Head of caudate nucleus (tissue), 42 donors: ENCODE results near the gene WDR20.
"Not testable (repeated sequence)": the region's sequence is repeated elsewhere in the genome, so short reads cannot be mapped to it uniquely, and the experiment has no call there.

Source experiments
- DNase-seq, 42 donors: peaks; one replicate each; pipeline versions ENCODE4 v3.0.0 to v3.0.0-alpha.2; 2020 to 2021; ENCODE audit warnings: mixed read lengths in 7 of 42
- intact Hi-C: fragments of 100-400 bp; cut with DNase I; formaldehyde crosslinking; loops from one replicate; pipeline ENCODE4 v1.15.0; 2022

Gene WDR20

DNA sequence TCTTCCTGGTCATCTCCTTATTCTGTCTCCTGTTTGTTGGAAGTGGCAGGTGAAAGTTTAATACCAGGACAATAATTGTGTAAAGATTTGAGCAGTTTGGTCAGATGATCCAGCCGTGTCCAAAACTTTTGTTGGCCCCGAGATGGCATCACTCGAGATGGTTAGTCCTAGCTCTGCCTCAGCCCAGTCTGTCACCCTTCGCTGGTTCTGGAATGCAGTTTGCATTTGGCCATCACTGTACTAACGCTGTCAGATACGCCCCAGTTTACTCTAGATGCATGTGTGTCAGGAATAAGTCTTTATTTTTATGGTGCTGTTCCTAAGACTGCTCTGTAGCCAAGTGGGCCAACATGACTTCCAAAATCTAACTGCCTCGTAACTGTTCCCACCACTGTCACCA, 85.7 kb downstream of the WDR20 start:
- DNase-seq, result no peak
- intact Hi-C loops, result no loop called here

DNA sequence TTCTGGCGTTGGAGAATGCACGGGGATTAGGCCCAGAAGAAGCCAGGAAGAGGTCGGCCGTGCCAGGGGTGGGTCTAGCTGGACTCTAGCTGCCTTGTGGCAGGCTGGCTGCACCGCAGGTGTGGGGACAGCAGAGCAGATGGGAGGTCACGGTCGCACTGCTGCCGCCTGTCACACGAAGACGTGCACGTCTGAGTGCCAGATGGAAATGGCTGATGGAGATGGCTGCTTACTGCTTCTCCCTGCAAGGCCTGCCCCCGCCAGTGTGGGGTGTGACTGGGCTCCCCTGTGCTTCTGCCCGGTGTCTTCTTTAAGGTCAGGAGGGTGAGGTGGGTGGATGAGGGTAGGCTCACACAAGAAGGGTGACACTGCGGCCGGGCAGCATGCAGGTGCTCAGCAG, 86.2 kb downstream of the WDR20 start:
- intact Hi-C loops, result no loop called here
- DNase-seq, result no peak

DNA sequence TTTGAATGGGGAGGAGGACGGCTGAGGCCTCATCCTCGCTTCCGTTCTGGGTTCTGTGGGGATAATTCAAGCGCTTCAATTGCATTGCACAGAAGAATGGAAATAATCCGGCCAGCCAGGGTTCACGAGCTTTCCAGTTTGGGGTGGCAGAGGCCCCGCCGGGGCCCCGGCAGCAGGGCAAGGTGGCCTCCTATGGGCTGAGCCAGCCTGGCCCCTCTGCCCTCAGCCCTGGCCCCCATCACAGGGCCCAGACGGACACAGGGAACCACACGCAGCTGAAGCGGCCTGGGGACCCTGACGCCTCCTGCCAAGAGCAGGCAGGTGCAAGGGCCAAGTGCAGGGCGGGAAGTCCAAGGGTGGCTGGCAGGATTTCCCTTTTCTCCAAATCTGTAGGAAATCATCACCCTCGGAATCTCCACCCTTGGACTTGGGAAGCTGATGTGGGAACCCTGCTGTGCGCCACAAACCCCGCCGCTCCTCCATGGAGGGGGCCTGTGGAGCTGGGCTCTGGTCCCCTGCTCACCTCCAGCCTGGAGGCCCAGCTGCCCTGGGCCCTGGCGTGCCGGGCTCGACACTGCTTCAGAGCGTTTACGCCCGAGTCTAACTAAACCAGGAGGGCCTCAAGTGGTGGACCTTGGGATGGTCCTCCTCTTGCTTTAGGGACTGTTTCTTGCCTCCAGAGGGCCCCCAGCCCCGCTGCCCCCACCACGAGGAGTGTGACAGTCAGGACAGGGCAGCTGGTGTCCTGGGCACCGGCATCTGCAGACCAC, 86.8 kb downstream of the WDR20 start:
- DNase-seq, result no peak
- intact Hi-C loops, result no loop called here

DNA sequence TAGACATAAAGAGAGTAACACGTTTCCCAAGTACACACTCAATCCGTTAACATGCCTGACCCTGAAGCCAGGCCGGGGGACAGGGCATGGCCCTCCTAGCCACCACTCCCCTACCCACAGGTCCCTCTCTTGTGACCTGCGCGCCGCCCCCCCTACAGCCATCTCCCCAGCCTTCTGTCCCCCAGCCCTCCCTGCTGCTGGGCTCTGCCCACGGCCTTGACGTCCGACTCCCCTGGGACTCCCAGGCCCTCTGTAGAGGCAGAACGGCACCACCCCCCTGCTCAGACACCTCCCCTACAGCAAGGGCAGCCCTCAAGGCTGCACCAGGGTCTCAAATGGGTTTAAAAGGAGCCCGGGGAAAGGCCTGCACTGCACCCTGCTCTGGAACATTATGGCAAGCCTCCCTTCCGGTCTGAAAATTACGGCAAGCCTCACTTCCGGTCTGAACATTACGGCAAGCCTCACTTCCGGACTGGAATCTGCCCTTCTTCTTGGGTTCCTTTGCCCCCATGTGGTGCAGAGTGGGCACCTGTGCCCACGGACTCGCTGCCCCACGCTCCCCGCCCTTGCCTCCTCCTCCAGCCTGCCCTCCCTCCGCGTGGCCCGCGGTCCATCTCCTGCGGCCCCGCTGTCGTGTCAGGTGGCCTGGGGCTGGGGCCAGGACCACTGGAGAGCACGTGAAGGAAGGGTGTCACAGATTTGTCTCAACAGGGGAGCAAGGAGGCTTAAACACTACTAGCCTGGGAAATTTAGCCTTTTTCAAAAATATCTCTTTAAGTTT, 87.7 kb downstream of the WDR20 start:
- no peak for DNase-seq
- intact Hi-C loops, result no loop called here

DNA sequence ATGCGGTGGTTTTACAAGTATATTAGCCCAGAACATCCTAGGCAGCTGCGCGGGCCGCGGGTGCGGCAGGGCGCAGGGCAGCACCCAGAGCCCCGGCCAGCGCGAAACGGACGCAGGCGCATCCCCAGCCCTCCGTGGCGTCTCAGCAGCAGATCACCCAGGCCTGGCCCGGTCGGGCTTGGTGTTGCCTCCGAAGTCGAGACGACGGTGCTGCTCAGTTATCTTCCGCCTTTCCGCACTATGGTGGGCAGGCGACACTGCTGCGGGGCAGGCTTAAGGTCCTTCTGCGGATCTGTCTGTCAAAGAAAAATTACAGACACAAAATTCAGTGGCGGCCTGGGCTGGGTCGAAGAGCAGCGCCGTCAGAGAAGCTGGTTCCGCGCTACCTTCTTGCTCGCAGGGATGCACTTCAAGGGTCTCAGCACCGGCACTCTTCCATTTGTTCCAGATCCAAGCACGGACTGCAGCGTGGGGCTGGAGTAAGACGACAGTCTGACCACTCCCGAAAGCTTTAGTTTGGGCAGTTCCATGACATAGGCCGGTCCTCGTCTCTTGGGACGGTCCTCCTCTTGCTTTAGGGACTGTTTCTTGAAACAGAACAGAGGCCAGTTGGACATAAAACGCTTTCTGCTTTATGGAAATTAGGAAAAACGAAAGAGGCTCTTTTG, 89.5 kb downstream of the WDR20 start:
- no peak for DNase-seq
- intact Hi-C loops, result no loop called here

DNA sequence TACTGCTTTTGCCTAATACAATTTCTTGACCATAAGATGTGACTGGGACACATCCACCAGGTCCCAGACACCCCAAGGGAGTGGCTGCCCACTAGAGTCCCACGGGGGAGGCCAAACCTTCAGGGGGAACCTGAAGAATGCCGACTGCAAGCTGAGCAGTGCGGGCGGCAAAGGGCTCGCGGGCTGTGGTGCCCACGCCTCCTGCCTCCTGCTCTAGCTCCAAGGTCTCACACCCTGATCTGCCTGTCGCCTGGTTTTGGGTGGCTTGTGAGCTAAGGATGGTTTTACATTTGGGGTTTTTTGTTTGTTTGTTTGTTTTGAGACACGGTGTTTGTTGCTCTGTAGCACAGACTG, 90.0 kb downstream of the WDR20 start:
- intact Hi-C loops, result no loop called here
- no peak for DNase-seq

DNA sequence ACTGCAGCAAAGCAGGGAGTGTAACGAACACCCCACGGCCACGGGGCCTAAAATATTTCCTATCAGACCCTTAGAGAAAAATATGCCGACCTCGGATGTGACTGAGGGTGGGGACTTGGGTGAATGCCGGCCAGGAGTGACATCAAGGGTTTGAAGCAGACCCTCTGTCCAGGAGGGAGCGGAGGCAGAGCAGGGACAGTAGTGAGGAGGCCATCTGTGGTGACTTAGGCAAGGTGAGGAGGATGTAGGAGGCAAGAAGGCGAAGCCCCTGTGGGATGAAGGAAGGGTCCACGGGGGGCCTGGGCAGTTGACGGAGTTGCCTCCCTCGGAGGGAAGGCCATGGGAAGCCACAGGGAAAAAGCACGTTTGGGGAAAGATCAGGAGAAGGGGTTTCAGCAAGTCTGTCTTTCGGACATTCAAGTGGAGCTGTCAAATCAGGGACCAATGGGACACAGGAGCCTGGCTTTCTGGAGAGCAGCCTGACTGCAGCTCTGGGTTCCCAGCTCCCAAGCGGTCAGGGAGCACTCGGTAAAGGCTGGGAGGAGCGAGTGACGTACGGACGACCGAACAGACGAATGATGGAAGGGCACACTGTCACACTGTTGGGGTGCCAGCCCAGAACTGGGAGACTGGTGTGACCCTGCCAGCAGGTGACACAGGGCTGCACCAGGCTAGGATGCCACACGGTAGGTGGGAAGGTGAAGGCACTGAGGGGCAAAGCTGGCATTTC, 90.9 kb downstream of the WDR20 start:
- no peak for DNase-seq
- intact Hi-C loops, result no loop called here

DNA sequence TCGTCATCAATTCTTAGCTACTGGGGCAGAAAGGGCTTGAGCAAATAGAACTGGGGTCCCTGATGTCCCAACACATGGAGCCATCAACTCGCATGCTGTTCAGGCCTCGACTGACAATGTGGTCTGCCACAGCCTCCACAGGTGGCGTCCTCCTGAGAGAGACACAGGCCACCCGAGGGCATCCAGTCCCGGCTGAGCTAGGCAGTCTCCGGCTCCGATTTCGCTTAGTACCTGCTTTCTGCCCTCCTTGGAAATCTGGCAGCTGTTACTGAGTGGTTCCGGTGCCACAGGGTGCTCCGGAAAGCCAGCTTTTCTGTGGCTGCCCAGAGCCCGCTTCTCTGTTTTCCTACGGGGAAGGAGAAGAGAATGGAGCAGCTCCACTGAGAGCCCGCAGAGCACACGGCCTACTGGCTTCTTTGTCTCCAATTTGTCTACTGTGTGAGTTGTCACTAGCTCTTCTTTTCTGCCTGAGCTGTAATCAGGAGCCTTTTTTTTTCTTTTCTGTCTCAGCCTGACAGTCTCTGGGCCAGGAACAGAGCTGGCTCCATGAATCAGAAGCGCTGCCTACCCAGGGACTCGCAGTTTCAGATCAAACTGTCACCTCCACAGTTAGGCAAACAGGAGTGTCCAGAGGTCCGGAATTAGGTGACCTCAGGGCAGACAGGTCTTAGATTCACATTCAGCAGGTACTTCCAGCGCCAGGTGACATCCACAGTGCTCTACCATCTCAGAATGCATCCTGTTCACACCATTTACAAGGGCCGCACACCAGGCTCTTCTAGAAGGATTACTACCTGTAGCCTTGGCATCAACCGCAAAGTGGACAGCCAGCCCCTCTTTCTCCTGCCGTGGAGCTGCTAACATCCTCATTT, 92.0 kb downstream of the WDR20 start:
- DNase-seq, result peak in 10 of 42 donors; percentile 17 to 65 (median 41)
- intact Hi-C loops, result no loop called here

DNA sequence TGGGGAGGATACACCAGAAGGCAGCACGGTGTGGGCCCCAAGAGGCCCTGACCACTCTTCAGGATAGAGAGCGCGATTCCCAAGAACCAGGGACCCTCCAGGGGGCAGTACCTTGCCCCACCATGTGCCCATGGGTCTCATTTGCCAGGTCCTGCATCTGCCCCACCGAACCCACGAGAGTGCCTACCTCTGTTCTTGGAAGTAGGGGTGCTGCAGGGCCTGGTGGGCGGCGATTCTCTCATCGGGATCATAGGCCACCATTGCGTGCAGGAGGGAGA, 92.6 kb downstream of the WDR20 start:
- intact Hi-C loops, result no loop called here
- no peak for DNase-seq

DNA sequence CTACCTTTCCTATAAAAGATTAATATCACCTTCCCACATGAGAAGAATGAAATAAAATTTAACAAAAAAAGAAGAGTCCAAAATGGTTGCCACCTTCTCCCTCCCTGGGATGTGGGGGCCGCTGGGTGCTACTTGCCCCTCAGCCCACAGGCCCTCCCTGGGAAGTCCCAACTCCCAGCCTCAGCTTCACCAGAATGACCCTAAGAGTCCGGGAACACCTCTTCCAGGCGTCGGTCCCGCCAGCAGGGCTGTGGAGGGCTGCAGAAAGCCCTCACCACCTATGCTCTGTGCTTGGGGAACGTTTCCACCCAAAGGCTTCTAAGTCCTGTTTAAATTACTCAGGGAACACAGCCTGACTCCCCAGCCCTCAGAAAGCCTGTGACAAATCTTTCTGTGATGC, 93.4 kb downstream of the WDR20 start:
- DNase-seq, result no peak

DNA sequence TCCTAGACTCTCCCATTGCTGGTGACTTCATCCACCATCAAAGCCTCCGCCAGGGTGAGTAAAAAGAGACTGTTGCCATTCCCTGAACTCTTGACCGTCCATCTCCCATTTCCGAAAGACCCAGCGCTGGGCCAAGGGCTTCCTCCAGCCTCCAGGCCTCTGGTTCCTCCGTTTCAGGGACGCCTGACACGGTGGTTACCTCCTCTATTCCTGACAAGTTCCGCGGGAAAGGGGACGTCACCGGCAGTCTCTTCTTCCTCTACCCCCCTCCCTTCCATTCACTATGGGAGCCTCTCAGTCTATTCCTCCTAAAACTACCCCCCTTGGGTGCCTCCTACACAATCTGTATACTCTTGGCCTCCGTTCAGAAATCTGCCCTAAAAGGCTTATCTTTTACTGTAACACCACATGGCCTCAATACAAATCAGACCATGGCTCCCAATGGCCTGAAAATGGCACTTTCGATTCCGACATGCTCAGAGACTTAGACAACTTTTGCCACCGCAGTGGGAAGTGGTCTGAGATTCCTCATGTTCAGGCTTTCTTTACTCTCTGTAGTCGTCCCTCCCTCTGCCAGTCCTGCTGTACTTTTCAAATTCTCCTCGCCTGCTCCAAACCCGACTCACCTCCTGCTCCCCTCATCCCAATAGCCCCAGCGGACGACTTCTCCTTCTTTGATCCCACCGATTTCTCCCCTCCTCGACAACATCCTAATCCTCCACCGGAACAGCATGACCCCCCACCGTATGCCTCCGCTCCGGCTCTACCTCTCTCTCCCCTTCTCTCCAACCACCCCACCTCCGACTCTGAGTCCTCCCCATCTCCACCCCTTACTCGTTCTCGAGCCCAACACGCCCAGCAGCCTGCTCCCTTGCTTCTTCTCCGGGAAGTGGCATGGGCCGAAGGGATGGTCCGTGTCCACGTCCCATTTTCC, 94.9 kb downstream of the WDR20 start:
- intact Hi-C loops, result loop anchor here (5.0 kb wide), 1 partner anchor 78 kb away; no protein-coding TSS in a partner anchor

More for the DNA sequence above, 93.4 kb downstream of the WDR20 start:
- intact Hi-C loops, result no loop called here

DNA sequence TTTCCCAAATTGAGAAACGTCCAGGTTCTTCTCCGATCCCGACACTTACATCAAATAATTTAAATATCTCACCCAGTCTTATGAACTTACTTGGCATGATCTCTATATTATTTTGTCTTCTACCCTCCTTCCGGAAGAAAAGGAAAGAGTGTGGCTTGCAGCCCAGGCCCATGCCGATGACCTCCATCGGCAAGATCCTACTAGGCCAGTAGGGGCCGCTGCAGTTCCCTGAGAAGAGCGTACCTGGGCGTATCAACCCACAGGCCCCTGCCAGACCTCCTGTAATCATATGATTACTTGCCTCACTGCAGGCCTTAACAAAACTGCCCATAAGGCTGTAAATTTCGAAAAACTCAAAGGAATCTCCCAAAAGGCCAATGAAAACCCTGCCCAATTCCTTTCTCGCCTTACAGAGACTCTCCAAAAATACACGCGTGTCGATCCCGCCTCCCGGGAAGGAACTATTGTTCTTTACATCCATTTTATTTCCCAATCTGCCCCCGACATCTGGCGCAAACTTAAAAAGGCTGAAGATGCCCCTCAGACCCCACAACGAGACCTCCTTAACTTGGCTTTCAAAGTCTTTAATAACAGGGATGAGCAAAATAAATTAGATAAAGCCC, 95.7 kb downstream of the WDR20 start:
- DNase-seq, result peak; percentile 35 to 92 (median 74)
- intact Hi-C loops, result loop anchor here (5.0 kb wide), 1 partner anchor 77 kb away; no protein-coding TSS in a partner anchor

More for the DNA sequence above, 94.9 kb downstream of the WDR20 start:
- no peak for DNase-seq

DNA sequence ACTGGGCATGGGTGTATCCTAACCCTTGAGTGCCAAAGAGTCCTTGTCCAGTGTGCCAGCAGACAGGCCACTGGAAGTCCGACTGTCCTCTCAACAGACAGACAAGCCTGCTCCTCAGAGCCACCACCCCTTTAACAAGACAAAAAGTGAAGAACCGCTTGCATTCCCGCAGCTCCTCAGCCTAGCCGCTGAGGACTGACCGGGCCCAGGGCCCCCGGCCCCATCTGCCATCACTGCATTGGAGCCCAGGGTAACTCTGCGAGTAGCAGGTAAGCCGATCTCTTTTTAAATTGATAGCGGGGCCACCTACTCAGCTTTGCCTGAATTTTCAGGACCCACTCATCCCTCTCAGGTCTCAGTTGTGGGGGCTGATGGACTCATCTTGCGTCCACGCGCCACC, 96.3 kb downstream of the WDR20 start:
- intact Hi-C loops, result loop anchor here (5.0 kb wide), 1 partner anchor 76 kb away; no protein-coding TSS in a partner anchor
- no peak for DNase-seq

DNA sequence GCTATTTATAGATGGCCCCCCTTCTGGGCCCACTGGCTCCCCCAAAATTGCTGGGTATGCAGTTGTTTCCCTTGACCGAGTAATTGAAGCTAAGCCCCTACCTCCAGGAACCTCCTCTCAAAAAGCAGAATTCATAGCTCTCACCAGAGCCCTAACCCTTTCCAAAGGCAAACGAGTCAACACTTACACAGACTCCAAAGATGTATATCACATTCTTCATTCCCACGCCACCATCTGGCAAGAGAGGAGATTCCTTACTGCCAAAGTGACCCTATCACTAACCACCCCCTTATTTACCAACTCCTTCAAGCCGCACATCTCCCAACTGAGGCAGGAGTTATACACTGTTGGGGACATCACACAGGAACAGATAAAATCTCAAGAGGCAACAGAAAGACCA, 98.4 kb downstream of the WDR20 start:
- intact Hi-C loops, result loop anchor here (5.0 kb wide), 1 partner anchor 74 kb away; no protein-coding TSS in a partner anchor
- DNase-seq, result no peak

DNA sequence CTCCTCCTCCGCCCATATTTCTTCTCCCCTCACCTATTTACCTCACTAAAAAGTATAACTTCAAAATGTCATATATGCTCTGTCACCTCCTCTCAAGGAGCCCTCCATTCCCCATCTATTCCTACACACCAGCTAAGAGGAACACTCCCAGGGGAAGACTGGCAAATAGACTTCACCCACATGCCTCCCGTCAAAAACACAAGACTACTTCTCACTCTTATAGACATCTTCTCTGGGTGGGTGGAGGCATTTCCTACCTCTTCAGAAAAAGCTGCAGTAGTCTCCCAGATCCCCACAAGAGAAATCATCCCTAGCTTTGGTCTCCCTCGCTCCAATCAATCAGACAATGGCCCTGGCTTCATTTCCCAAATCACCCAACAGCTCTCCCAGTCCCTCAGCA, 99.1 kb downstream of the WDR20 start:
- peak in 10 of 42 donors; percentile 29 to 74 (median 48) for DNase-seq
- intact Hi-C loops, result loop anchor here (5.0 kb wide), 1 partner anchor 74 kb away; no protein-coding TSS in a partner anchor

DNA sequence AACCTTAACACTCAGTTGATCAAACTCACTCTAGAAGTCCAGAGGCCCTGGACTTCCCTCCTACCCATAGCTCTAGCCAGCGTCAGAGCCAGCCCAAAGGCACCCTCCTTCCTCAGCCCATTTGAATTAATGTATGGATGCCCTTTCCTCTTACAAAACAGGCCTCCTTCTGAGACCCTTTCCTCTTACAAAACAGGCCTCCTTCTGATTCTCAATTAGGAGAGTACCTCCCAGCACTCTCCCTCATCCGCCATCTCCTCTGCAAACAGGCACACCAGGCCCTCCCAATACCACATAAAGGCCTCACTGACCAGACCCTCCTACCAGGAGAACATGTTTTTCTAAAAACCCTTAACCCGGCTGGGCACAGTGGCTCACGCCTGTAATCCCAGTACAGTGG, 99.5 kb downstream of the WDR20 start:
- intact Hi-C loops, result loop anchor here (5.0 kb wide), 1 partner anchor 73 kb away; no protein-coding TSS in a partner anchor
- no peak for DNase-seq

DNA sequence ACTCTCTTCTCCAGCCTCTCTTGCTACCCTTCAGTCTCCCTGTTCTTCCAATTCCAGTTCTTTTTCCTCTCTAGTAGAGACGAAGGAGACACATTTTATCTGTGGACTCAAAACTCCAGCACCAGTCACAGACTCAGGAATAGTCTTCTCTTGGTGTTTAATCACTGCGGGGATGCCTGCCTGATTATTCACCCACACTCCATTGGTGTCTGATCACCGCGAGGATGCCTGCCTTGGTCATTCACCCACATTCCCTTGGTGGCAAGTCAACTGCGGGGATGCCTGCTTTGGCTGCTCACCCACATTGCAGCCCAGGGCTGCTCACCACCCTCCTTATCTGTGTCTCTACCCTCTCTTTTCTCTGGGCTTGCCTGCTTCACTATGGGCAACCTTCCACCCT, 100.8 kb downstream of the WDR20 start:
- intact Hi-C loops, result not testable (repeated sequence)

More for the DNA sequence above, 100.8 kb downstream of the WDR20 start:
- not testable (repeated sequence) for DNase-seq
